Endothelial cell of umbilical vein (primary cell): Measurements from ENCODE around the gene SEMA7A. TPM values are rescaled to one million over a fixed set of nuclear protein-coding genes. Genes with fewer than 3 reads are reported as not detected.

Source experiments
- BruUV-seq: library from RNA; stranded (reverse); fragments of 400-500 nt; replicated peaks from 2 replicates; lab custom pipeline; 2021; lab: Mats Ljungman, UMichigan
- CTCF ChIA-PET: fragments of 300-600, 350-600 bp; sonication (Branson Sonifier 250); formaldehyde crosslinking; loops from one replicate; lab custom pipeline; 2021; ENCODE audit warnings: antibody characterized with exemption, inconsistent platforms; lab: Charles Lee
- POLR2A ChIA-PET: fragments of 300-600, 350-600 bp; sonication (Branson Sonifier 250); formaldehyde crosslinking; loops from one replicate; lab custom pipeline; 2021; ENCODE audit warnings: antibody characterized with exemption, inconsistent platforms; lab: Charles Lee
- DNase-seq: peaks from one replicate; pipeline ENCODE4 v3.0.0-alpha.2; 2011; ENCODE audit warnings: low read depth, low spot score
- FAIRE-seq: peaks from 2 replicates; lab custom pipeline; 2011; peaks lifted over from hg19 to GRCh38; lab: Jason Lieb, UNC
- H2AFZ ChIP-seq: 2 replicates; pipeline ENCODE4 v1.6.0; 2012; ENCODE audit warnings: low read depth, low read length, control low read depth, inconsistent platforms
- H3K27ac ChIP-seq: 2 replicates; pipeline ENCODE4 v1.5.1; 2011; ENCODE audit warnings: low read depth, mild to moderate bottlenecking, control low read depth, low read length, moderate library complexity; ENCODE audit not compliant: insufficient read depth
- H3K27me3 ChIP-seq, 2 experiments: 2 replicates each; pipeline versions ENCODE4 v1.6.0 to v1.6.1; 2011; ENCODE audit warnings: low read length in 2 of 2, mixed read lengths in 1 of 2; ENCODE audit not compliant: control insufficient read depth in 2 of 2, insufficient read depth in 2 of 2
- H3K36me3 ChIP-seq, 2 experiments: 2 replicates in 1 of 2; 3 replicates in 1 of 2; pipeline ENCODE4 v1.5.1; 2011; ENCODE audit warnings: low read length in 2 of 2, mild to moderate bottlenecking in 1 of 2, moderate library complexity in 1 of 2; ENCODE audit not compliant: control insufficient read depth in 2 of 2, insufficient read depth in 2 of 2; ENCODE audit errors: extremely low read depth in 1 of 2
- H3K4me1 ChIP-seq: 3 replicates; pipeline ENCODE4 v1.5.1; 2011; ENCODE audit warnings: mild to moderate bottlenecking, low read length; ENCODE audit not compliant: control insufficient read depth, insufficient read depth; ENCODE audit errors: extremely low read depth
- H3K4me2 ChIP-seq: 2 replicates; pipeline ENCODE4 v1.6.1; 2011; ENCODE audit warnings: low read length, control low read depth, mixed read lengths; ENCODE audit not compliant: insufficient read depth
- H3K4me3 ChIP-seq, 3 experiments: fragments of 200-600 bp in 1 of 3; sonication (generic), shearing (Covaris generic) in 1 of 3; replicated peaks in 1 of 3; 2 replicates each; pipeline ENCODE4 v1.5.1; 2011 to 2016; ENCODE audit warnings: control low read depth in 3 of 3, low read length in 3 of 3, mild to moderate bottlenecking in 2 of 3, inconsistent platforms in 1 of 3, low read depth in 1 of 3, moderate library complexity in 1 of 3; ENCODE audit not compliant: insufficient read depth in 1 of 3
- H3K79me2 ChIP-seq: 2 replicates; pipeline ENCODE4 v1.6.0; 2012; ENCODE audit warnings: low read length, inconsistent platforms; ENCODE audit not compliant: control insufficient read depth, insufficient read depth
- H3K9ac ChIP-seq: replicated peaks from 2 replicates; pipeline ENCODE3; 2011; ENCODE audit warnings: low read length, control low read depth; ENCODE audit not compliant: insufficient read depth; ENCODE audit errors: extremely low read depth
- H3K9me1 ChIP-seq: replicated peaks from 3 replicates; pipeline ENCODE4 v1.6.0; 2011; ENCODE audit warnings: mild to moderate bottlenecking, low read length; ENCODE audit not compliant: control insufficient read depth, insufficient read depth; ENCODE audit errors: extremely low read depth
- H3K9me3 ChIP-seq: replicated peaks from 2 replicates; pipeline ENCODE4 v1.5.1; 2012; ENCODE audit warnings: low read length, inconsistent platforms; ENCODE audit not compliant: control insufficient read depth, insufficient read depth
- H4K20me1 ChIP-seq: replicated peaks from 2 replicates; pipeline ENCODE3; 2011; ENCODE audit warnings: mild to moderate bottlenecking, low read length; ENCODE audit not compliant: control insufficient read depth, insufficient read depth; ENCODE audit errors: extremely low read depth
- CTCF ChIP-seq, 2 donors: IDR thresholded peaks; 1 replicate in 1 of 2; 2 replicates in 1 of 2; pipeline ENCODE4 v1.5.1; 2011; ENCODE audit warnings: low read length in 2 of 2, mild to moderate bottlenecking in 2 of 2, moderate library complexity in 2 of 2, control low read depth in 1 of 2, inconsistent platforms in 1 of 2, low read depth in 1 of 2; ENCODE audit not compliant: insufficient read depth in 1 of 2; ENCODE audit errors: extremely low read depth in 1 of 2
- EZH2 ChIP-seq: IDR thresholded peaks from 2 replicates; pipeline ENCODE4 v1.6.1; 2012; ENCODE audit warnings: borderline replicate concordance, low read depth, mild to moderate bottlenecking, moderate library complexity, low read length, inconsistent platforms; ENCODE audit not compliant: severe bottlenecking
- FOS ChIP-seq: IDR thresholded peaks from 2 replicates; pipeline ENCODE4 v1.6.1; 2011; ENCODE audit warnings: mild to moderate bottlenecking, low read length, moderate library complexity, borderline replicate concordance; ENCODE audit not compliant: insufficient read depth
- GATA2 ChIP-seq: IDR thresholded peaks from 2 replicates; pipeline ENCODE4 v1.7.0; 2011; ENCODE audit warnings: low read depth, mild to moderate bottlenecking, moderate library complexity, mixed read lengths, low read length; ENCODE audit not compliant: insufficient read length, insufficient read depth
- JUN ChIP-seq: IDR thresholded peaks from 2 replicates; pipeline ENCODE4 v1.6.1; 2011; ENCODE audit warnings: borderline replicate concordance, low read depth; ENCODE audit not compliant: insufficient read length, insufficient read depth
- MYC ChIP-seq: IDR thresholded peaks from one replicate; pipeline ENCODE4 v1.6.1; 2011; ENCODE audit warnings: mild to moderate bottlenecking, low read depth, low read length
- POLR2A ChIP-seq: IDR thresholded peaks from 2 replicates; pipeline ENCODE4 v1.6.1; 2012; ENCODE audit warnings: low read depth, mild to moderate bottlenecking, control low read depth, low read length
- POLR2AphosphoS5 ChIP-seq: IDR thresholded peaks from 2 replicates; pipeline ENCODE4 v1.6.1; 2012; ENCODE audit warnings: low read depth, mild to moderate bottlenecking, control low read depth, low read length, moderate library complexity; ENCODE audit not compliant: insufficient read depth
- dilution Hi-C: fragments of 300-500 bp; cut with MboI; formaldehyde crosslinking; loops from one replicate; pipeline ENCODE4 v1.15.0; 2019; ENCODE audit warnings: low sequenced_read_pairs; ENCODE audit not compliant: extremely low pct_ligation_motif_present
- intact Hi-C: fragments of 100-400 bp; cut with micrococcal nuclease; formaldehyde crosslinking; loops from one replicate; pipeline ENCODE4 v1.10.0; 2022
- polyA plus RNA-seq, 4 experiments: library from polyadenylated mRNA; depleted of rRNA in 3 of 4; stranded (reverse) in 3 of 4; unstranded in 1 of 4; fragments of >200 nt; gene quantifications; 2 replicates each; pipeline versions ENCODE4 v1.2.1 to v1.2.3, GENCODE V29; 2011 to 2012; ENCODE audit warnings: missing spikeins in 1 of 4
- total RNA-seq: library from RNA; stranded (reverse); gene quantifications from 2 replicates; pipeline ENCODE4 v1.2.3, GENCODE V29; 2021
- TF ChIP-seq, protein P1 (sequence below): IDR thresholded peaks from 2 replicates; pipeline ENCODE4 v1.6.1; 2011; ENCODE audit not compliant: insufficient read depth, insufficient read length

The SEMA7A gene
- total and polyA plus RNA-seq, 2 donors (not counting 3 experiments of a cell fraction or from before 2014, with no cell fraction given): 1.7 to 2.0 TPM

DNA sequence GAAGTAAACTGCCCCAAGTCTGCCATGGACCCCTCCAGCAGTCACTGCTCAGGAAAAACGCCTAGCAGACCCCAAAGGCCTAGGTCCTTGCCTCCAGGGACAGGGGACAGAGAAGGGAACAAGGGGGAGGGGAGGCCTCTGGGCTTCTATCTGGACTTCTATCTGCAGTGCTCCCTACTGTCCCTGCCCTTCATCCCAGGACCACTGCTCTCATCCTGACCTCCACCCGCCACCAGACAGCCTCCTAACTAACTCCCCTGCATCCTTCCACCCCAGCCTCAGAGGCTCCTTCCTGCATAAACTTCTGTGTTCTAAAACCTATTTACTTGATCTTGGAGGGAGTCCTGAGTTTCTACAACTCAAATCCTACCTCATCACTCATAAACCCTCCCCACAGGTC, 25.4 kb downstream of the SEMA7A start:
- no peak overlapping the region for H3K9ac ChIP-seq

GRCh38 chr15:74406992-74407705, 26.6 kb downstream of the SEMA7A start:
- DNase-seq (no peak), FAIRE-seq (no peak)
- Histone ChIP-seq H3K9me1 (no peaks in the 10 kb centered on the region), H3K4me3 (no peak overlapping the region), H4K20me1 (no peaks in the 10 kb centered on the region), H3K27me3 (peaks cover 0 to 14% of the 10 kb centered on the region in 2 experiments), H3K4me2 (no peak overlapping the region), H3K9ac (no peak overlapping the region), H2AFZ (no peak overlapping the region), H3K4me1 (peaks cover 3% of the 10 kb centered on the region), H3K79me2 (no peaks in the 10 kb centered on the region), H3K9me3 (no peaks in the 10 kb centered on the region), H3K27ac (no peak overlapping the region), H3K36me3 (no peaks in the 10 kb centered on the region)
- ChIA-PET POLR2A (no interaction called here), CTCF (interaction anchor here (1.0 kb wide), 1 partner anchor 22 kb away, joined by 4 read pairs; no protein-coding TSS in a partner anchor)
- dilution Hi-C loops (no loop called here), intact Hi-C loops (no loop called here)
- no peak for TF ChIP-seq JUN
- no peak for TF ChIP-seq FOS
- TF ChIP-seq, protein P1, sequence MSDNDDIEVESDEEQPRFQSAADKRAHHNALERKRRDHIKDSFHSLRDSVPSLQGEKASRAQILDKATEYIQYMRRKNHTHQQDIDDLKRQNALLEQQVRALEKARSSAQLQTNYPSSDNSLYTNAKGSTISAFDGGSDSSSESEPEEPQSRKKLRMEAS: no peak
- no peak for TF ChIP-seq EZH2
- no peak for TF ChIP-seq GATA2
- no peak for TF ChIP-seq CTCF (IDR thresholded peaks at IDR 0.05; ENCODE audit: extremely low read depth in 1 of 2, insufficient read depth in 1 of 2, low read depth in 1 of 2, low read length in 2 of 2)
- TF ChIP-seq POLR2A: no peak
- TF ChIP-seq MYC: no peak
- no peak for TF ChIP-seq POLR2AphosphoS5
- BruUV-seq: no TSS peak

More for the DNA sequence above, 25.4 kb downstream of the SEMA7A start:
- Histone ChIP-seq H3K9me1 (no peaks in the 10 kb centered on the region), H3K9me3 (no peaks in the 10 kb centered on the region), H3K79me2 (no peaks in the 10 kb centered on the region), H4K20me1 (no peaks in the 10 kb centered on the region), H3K36me3 (no peaks in the 10 kb centered on the region), H3K4me2 (no peak overlapping the region), H3K27ac (no peak overlapping the region), H2AFZ (no peak overlapping the region), H3K4me3 (no peak overlapping the region), H3K27me3 (peaks cover 0 to 11% of the 10 kb centered on the region in 2 experiments), H3K4me1 (no peaks in the 10 kb centered on the region)
- no TSS peak for BruUV-seq
- dilution Hi-C loops: no loop called here
- CTCF ChIA-PET: interaction anchor here (1.6 kb wide), 1 partner anchor 20 kb away, joined by 3 read pairs; no protein-coding TSS in a partner anchor
- intact Hi-C loops: no loop called here
- DNase-seq: no peak
- no peak for FAIRE-seq
- TF ChIP-seq FOS (no peak), MYC (no peak), EZH2 (no peak)
- POLR2A ChIA-PET: no interaction called here
